CD4-positive, alpha-beta T cell treated with Interleukin-17A for 4 hours (primary cell): Measurements from ENCODE around the gene RAB40C.
"Not testable (repeated sequence)": the region's sequence is repeated elsewhere in the genome, so short reads cannot be mapped to it uniquely, and the experiment has no call there.

Experiments
- DNase-seq: peaks from one replicate; pipeline ENCODE4 v3.0.0-alpha.2; 2020; ENCODE audit warnings: mixed read lengths

The RAB40C gene

DNA sequence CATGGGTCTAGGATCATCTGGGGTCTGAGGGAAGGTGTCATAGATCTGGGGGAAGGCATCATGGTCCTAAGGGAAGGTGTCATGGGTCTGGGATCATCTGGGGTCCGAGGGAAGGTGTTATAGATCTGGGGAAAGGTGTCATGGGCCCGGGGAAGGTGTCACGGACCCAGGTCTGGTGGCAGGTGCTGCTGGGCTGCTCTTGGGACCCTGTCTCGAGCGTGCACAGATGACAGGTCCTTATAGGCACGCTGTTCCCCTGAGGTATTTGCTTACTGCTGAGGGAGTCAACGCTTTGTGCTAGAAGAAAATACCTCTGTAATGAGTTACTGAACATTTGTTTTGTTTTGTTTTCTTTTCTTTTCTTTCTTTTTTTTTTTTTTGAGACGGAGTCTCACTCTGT is 1.4 kb downstream of the RAB40C start:
- DNase-seq, result no peak

GRCh38 chr16:591892-592517 is 2.1 kb downstream of the RAB40C start:
- no peak for DNase-seq

GRCh38 chr16:592518-593306 is 2.8 kb downstream of the RAB40C start:
- no peak for DNase-seq

DNA sequence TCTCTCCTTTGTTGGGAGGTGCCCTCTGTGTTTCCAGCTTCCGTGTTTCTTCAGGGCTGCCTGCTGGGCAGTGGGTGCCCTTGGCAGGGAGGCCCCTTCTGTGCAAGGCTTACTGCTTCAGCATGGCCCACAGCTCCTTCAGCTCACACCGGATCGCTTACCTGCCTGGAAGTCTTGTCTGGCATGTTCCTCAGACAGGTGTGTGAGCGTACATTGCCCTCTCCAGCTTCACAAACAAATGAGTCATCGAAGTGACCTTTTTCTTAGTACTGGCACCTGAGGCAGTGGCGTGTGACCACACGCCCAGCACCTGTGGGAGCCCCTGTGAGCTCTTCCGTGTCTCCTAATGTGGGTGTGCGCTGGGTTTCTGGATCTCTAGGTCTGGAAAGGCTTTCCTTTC is 3.5 kb downstream of the RAB40C start:
- no peak for DNase-seq

DNA sequence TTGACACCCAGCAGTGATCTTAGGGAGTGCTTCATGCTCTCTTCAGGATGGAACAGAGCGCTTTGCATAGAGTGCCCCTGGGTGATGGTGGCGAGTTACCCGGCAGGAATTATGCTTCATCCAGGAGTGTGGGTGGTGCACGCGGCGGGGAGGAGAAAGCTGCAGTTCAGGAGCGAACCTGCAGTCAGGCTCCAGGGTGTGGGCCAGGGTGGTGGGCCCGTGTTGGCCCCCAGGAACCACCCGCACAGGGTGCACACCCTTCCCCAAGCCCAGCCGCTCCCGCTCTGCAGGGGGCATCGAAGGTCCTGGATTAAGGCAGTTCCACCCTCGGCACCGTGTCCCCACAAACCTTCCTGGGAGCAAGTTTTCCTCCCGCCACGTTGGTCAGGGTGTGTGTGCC is 3.9 kb downstream of the RAB40C start:
- DNase-seq, result no peak

GRCh38 chr16:595094-595528 is 5.2 kb downstream of the RAB40C start:
- no peak for DNase-seq

DNA sequence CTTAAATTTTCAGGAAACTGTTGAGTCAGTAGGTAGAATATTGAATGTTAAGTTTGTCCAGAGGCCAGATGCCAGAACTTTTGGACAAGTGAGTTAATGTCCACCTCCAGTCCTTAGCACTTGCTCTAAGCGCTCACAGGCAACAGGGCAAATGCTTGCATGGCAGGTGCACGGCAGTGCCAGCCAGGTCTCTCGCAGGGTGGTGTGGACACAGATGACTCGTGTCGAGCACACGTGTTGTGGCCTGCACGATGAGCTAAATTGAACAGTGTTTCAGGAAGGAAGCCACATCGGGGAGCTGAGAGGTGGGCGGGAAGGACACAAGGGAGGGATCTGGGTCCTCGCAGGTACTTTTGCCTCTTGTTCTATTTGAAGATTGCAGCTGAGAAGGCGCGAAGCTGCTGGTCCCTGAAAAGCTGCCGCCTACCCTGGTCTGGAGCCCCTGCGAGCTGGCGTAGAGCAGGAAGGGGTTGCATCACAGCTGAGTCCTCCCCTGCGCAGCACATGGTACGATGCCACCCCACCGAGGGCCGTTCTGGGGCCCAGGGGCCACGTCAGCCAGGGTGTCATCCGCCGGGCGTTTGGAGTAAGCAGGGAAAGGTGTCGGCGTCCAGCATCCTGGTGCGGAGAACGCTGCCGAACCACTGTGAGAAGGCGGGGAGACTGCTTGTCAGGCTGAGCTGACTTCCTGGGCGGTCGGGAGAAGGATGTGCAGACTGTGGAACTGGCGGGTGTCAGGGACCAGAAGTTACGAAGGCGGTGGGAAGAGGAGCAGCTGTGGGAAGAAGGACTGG is 6.3 kb downstream of the RAB40C start:
- no peak for DNase-seq

DNA sequence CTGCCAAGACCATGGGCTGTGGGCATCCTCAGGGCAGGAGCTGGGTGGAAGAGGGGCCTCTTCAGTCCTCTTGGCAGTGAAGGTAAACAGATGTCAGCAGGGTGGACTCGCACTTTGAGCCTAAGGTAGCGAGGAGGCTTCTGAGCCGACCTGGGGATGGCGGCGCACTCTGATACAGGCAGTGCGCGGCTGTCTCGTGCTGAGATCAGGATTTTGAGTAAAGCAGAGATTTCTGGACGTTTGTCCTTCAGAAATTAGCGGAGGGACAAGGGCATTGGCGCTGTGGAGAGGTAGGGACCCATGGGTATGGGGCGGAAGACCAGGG is 6.8 kb downstream of the RAB40C start:
- no peak for DNase-seq

DNA sequence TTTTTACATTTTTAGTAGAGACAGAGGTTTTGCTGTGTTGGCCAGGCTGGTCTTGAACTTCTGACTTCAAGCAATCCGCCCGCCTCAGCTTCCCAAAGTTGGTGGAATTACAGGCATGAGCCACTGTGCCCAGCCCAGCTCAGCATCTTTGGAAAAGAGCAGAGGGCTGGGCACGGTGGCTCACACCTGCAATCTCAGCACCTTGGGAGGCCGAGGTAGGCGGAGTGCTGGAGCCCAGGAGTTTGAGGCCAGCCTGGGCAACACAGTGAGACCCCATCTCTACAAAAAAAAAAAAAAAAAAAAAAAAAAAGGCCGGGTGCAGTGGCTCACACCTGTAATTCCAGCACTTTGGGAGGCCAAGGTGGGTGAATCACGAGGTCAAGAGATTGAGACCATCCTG is 7.8 kb downstream of the RAB40C start:
- DNase-seq, result not testable (repeated sequence)

GRCh38 chr16:598823-599739 is 9.2 kb downstream of the RAB40C start:
- DNase-seq, result no peak

DNA sequence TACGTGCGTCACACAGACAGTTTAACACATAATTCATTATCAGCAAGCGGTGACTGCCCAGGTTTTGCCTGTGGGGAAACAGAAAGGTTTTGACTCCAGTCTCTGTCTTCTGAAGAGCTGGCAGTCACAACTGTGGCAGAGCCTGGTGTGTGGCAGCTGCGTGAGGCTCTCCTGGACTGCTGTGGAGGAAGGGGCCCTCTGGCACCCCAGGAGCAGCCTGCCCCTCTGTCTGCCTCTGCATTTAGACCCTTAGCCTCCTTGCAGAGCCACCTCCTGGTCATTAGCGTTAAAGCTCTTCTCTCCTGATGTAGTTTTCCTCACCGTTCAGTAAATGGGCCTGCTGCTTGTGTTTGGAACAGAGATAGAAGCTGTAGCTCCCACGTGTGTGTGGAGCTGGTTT is 10.9 kb downstream of the RAB40C start:
- DNase-seq, result no peak

DNA sequence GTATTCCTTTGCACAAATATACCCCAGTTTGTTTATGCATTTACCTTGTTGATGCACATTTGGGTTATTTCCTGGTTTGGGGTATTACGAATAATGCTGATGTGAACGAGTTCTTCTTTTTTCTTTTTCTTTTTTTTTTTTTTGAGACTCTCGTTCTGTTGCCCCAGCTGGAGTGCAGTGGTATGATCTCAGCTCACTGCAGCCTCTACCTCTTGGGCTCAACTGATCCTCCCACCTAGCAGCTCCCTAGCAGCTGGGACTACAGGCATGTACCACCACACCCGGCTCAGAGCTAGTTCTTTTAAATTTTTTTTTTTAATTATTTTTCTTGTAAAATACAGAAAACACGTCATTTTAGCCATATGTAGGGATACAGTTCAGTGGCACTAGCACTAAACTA is 14.1 kb downstream of the RAB40C start:
- no peak for DNase-seq

GRCh38 chr16:606656-607307 is 16.9 kb downstream of the RAB40C start:
- DNase-seq, result no peak

- no peak for DNase-seq
Measured at GRCh38 chr16:608019-608418, 18.2 kb downstream of the RAB40C start.

- no peak for DNase-seq
Measured at GRCh38 chr16:609316-609715, 19.4 kb downstream of the RAB40C start.

DNA sequence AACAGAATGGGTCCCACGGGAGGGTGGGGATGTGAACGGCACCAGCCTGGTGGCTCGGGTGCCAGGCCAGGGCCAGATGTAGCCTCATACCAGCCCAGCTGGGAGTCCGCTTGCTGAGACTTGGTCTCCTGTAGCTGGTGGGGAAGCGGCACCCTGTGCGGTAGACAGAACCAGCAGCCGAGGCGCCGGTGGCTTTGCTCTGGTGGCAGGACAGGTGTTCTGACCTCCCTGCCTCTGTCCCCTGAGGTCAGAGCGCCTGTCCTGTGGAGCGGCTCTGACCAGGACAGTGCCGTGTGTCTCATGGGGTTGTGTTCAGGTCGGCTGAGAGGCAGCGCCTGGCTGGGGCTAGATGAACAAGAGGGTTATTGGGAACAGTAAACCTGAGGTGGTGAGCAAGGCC is 20.1 kb downstream of the RAB40C start:
- DNase-seq, result no peak

DNA sequence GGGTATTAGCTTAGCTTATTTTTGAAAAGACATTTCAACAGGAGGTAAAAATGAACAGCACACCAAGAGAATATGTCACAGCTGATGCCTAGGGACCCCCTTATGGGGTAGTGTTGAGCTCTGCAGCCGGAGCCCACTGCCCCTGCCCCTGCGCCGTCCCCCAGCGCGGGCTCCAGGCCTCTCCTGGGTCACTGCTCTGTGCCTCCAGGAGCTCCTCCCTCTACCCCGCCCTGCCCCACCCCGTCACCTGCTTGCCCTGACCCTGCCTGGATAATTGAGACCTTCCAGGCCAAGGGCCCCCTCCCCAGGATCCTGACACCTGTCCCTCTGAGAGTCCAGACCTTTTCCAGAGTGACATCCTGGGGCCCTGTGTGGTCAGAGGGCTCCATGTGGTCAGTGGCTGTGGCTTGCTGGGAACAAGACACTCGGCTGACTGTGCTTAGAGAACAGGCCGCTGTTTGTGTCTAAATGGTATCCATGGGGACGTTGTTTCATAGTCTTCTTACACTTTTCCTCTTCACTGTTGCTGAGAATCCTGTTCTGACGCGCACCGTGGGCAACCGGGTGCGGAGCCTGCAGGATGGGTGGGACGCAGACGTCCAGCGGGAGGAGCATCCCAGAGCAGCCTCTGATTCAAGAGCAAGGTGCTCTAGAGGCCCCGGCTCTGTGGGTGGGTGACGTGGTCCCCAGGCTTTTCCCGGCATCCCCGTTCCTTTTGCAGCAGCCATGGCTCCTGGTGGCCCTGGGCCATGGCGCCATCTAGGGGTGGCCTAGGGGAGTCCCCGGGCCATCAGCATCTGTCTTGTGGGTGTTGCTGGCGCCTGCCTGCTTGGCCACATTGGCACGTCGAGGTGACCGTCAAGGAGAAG is 20.9 kb downstream of the RAB40C start:
- DNase-seq, result peak; percentile 73

DNA sequence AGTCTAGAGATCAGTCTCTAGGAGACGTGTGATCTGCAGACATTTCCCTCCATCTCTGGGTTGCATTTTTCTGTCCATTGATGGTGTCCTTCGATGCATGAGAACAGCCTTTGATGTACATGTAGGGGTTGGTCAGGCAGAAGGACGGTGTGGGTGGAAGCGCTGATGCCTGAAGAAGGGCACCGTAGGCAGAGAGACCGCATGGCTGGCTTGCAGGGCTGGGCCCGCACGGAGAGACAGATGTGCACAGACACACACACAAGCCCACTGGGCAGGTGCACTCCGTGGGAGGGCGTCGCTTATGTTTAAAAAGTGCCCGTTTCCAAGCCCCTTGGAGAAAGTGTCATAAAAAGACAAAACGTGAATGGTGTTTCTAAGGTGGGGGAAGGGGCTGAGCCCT is 25.3 kb downstream of the RAB40C start:
- DNase-seq, result no peak

- no peak for DNase-seq
Measured at GRCh38 chr16:616733-617586, 27.1 kb downstream of the RAB40C start.

GRCh38 chr16:617855-618254 is 28.0 kb downstream of the RAB40C start:
- DNase-seq, result no peak
